Measurements from ENCODE around the gene NDST1.

Gene NDST1

DNA sequence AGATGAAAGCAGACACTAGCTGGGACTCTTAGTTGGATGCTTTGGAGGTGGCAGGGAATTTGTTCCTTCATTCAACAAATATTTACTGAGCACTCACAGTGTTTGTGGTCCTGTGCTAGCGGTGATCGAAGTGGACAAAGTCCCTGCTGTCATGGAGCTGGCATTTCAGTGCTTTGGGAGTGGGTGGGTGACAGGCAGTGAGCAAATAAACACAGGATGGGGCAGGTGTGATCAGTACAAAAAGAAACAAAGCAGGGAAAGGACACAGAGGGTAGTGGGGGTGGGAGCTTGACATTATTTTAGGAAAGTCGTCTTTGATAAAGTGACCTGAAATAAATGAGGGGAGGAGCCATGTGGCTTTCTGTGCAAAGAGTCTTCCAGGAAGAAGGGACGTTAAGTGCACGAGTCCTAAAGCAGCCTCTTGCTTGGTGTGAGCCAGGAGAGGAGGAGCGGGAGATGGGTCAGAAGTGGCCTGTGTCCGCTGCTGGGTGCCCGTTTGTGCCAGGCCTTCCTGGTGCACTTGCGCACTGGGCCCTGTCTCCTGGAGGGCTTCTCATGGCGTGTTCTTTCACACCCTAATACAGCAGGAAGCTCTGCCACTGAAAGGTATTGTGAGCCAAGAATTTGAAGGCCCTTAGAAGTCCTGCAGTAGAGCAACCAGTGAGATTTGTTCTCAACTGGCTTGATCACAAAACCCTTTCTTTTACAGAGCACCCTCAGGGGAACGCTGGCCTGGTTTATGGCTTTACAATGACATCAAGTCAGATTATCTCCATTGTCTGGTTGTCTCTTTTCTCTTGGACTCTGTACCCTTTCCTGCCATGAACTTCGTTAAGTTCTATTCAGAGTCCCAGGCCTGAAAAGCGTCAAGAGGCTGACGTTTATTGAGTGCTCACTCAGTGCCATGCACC lies 14.8 kb downstream of the NDST1 start:
- H3K27ac ChIP-seq (ENCODE audit: low read depth, low read length), result peak overlapping the region; percentile 11
- peaks cover 28 to 38% of the 10 kb centered on the region in 2 donors for H3K4me1 ChIP-seq (ENCODE audit: control insufficient read depth in 1 of 2, insufficient read depth in 2 of 2, low read length in 2 of 2)
- H3K36me3 ChIP-seq (ENCODE audit: control insufficient read depth in 1 of 2, insufficient read depth in 2 of 2, low read length in 2 of 2), result peaks cover 9 to 12% of the 10 kb centered on the region in 2 donors
- no peaks in the 10 kb centered on the region for H3K9me3 ChIP-seq (ENCODE audit: control insufficient read depth in 1 of 2, low read length in 2 of 2)
- no peak overlapping the region for H3K9ac ChIP-seq (ENCODE audit: low read depth in 1 of 2, low read length in 2 of 2)
- no peaks in the 10 kb centered on the region for H3K27me3 ChIP-seq (ENCODE audit: control insufficient read depth in 1 of 2, insufficient read depth in 2 of 2, low read length in 2 of 2)
- no peak overlapping the region for H3K4me3 ChIP-seq (ENCODE audit: low read depth in 1 of 2, low read length in 2 of 2)

DNA sequence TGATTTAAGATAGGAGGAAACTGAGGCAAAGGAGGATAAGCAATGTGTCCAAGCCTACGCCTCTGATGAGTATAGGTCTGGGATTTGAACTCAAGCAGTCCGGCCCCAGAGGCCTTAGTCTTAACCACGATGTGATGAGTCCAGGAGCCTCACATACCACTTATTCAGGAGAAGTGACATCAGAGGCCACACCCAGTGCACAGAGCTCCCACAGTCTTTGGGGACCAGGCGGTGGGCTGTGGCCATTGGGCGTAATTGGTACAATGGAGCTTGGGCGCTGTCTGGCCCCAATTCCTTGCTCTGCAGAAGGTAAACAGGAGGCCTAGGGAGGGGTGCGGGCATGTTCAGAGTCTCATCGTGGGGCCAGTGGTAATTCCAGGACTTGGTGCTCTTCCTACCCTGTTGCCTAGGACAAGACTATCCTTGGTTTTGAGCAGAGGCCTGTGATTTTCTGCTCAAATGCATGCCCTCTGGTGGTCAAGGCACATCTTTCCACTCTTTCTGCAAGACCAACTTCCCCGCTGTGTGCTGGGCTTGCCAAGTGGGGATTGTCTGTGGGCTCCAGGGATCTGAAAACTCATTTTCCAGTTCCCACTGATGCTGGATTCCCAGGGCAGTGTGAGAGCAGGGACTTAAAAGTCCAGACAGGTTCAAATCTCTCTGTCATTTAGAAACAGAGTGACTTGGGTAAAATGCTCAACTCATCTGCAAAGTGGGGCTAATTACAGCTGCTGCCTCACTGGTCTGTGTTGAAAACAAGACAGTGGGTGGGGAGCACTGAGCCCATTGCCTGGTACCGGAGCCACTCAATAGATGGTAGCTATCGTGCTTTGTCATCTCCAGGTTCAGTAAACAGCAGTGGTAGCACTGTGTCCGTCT lies 15.8 kb downstream of the NDST1 start:
- H3K27me3 ChIP-seq (ENCODE audit: control insufficient read depth in 1 of 2, insufficient read depth in 2 of 2, low read length in 2 of 2), result no peaks in the 10 kb centered on the region
- H3K9me3 ChIP-seq (ENCODE audit: control insufficient read depth in 1 of 2, low read length in 2 of 2), result no peaks in the 10 kb centered on the region
- H3K4me1 ChIP-seq (ENCODE audit: control insufficient read depth in 1 of 2, insufficient read depth in 2 of 2, low read length in 2 of 2), result peaks cover 21 to 29% of the 10 kb centered on the region in 2 donors
- H3K36me3 ChIP-seq (ENCODE audit: control insufficient read depth in 1 of 2, insufficient read depth in 2 of 2, low read length in 2 of 2), result peaks cover 9 to 19% of the 10 kb centered on the region in 2 donors
- no peak overlapping the region for H3K27ac ChIP-seq (ENCODE audit: low read depth, low read length)
- no peak overlapping the region for H3K4me3 ChIP-seq (ENCODE audit: low read depth in 1 of 2, low read length in 2 of 2)
- no peak overlapping the region for H3K9ac ChIP-seq (ENCODE audit: low read depth in 1 of 2, low read length in 2 of 2)

DNA sequence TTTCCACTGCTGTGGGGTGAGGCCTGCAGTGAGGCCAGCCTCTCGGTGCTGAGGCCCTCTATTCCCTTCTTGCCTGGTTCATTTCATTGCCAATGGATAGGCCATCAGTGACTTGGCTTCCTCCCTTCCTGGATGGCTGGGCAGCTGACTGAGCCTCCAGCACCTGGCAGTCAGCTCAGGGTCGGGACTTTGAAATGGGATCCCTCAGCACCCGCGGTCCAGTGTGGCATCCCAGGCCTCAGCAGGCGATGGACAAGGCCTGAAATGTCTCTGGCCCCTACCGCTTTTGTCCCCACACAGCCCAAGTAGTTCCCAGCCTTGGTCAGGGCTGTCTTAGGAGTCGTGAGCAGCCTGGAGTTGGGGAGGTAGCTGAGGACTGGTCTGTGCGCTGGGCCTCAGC lies 17.2 kb downstream of the NDST1 start:
- Histone ChIP-seq H3K9ac (ENCODE audit: low read depth in 1 of 2, low read length in 2 of 2) (no peak overlapping the region), H3K4me3 (ENCODE audit: low read depth in 1 of 2, low read length in 2 of 2) (no peak overlapping the region), H3K4me1 (ENCODE audit: control insufficient read depth in 1 of 2, insufficient read depth in 2 of 2, low read length in 2 of 2) (peaks cover 21 to 25% of the 10 kb centered on the region in 2 donors), H3K27ac (ENCODE audit: low read depth, low read length) (no peak overlapping the region), H3K9me3 (ENCODE audit: control insufficient read depth in 1 of 2, low read length in 2 of 2) (no peaks in the 10 kb centered on the region), H3K36me3 (ENCODE audit: control insufficient read depth in 1 of 2, insufficient read depth in 2 of 2, low read length in 2 of 2) (peaks cover 9 to 22% of the 10 kb centered on the region in 2 donors), H3K27me3 (ENCODE audit: control insufficient read depth in 1 of 2, insufficient read depth in 2 of 2, low read length in 2 of 2) (no peaks in the 10 kb centered on the region)

DNA sequence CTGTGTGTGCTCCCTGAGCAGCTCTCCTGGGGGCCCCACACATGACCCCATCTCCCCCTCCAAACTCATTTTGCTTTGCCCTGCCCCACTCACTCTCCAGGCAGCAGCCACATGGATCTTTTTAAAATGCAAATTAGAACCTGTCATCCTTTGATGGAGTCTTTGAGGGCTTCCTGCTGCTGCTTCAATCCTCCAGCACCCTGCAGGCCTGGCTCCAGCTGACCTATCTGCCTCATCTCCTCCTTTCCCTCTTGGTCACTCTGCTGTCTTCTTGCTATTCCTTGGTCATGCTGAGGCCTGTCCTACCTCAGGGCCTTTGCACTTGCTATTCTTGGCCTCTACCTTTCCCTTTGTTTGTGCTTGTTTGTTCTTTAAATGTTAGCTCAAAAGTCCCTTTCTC lies 17.9 kb downstream of the NDST1 start:
- H3K9ac ChIP-seq (ENCODE audit: low read depth in 1 of 2, low read length in 2 of 2), result no peak overlapping the region
- H3K36me3 ChIP-seq (ENCODE audit: control insufficient read depth in 1 of 2, insufficient read depth in 2 of 2, low read length in 2 of 2), result peaks cover 9 to 19% of the 10 kb centered on the region in 2 donors
- H3K4me1 ChIP-seq (ENCODE audit: control insufficient read depth in 1 of 2, insufficient read depth in 2 of 2, low read length in 2 of 2), result peaks cover 21 to 25% of the 10 kb centered on the region in 2 donors

DNA sequence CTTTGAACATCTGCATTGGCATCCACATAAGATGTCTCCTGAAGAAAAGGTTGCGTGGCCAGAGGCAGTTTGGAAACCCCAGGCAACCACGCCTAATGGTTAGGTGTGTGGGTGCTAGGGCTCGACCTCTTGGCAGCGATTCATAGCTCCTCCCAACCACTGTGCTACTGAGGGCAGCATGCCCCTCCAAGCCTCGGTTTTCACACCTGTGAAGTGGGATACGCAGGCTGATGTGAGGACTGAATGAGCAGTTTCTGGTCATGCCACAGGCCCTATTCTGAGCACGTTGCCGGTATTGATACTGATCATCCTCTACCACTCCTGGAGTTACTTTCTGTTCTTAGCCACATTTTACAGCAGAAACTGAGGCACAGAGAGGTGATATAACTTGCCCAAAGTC lies 19.1 kb downstream of the NDST1 start:
- Histone ChIP-seq H3K27ac (ENCODE audit: low read depth, low read length) (no peak overlapping the region), H3K4me1 (ENCODE audit: control insufficient read depth in 1 of 2, insufficient read depth in 2 of 2, low read length in 2 of 2) (peaks cover 18 to 25% of the 10 kb centered on the region in 2 donors), H3K9me3 (ENCODE audit: control insufficient read depth in 1 of 2, low read length in 2 of 2) (no peaks in the 10 kb centered on the region), H3K36me3 (ENCODE audit: control insufficient read depth in 1 of 2, insufficient read depth in 2 of 2, low read length in 2 of 2) (peaks cover 6 to 15% of the 10 kb centered on the region in 2 donors), H3K27me3 (ENCODE audit: control insufficient read depth in 1 of 2, insufficient read depth in 2 of 2, low read length in 2 of 2) (no peaks in the 10 kb centered on the region), H3K9ac (ENCODE audit: low read depth in 1 of 2, low read length in 2 of 2) (no peak overlapping the region), H3K4me3 (ENCODE audit: low read depth in 1 of 2, low read length in 2 of 2) (no peak overlapping the region)

More for the DNA sequence above, 17.9 kb downstream of the NDST1 start:
- Histone ChIP-seq H3K27me3 (ENCODE audit: control insufficient read depth in 1 of 2, insufficient read depth in 2 of 2, low read length in 2 of 2) (no peaks in the 10 kb centered on the region), H3K27ac (ENCODE audit: low read depth, low read length) (no peak overlapping the region), H3K4me3 (ENCODE audit: low read depth in 1 of 2, low read length in 2 of 2) (no peak overlapping the region), H3K9me3 (ENCODE audit: control insufficient read depth in 1 of 2, low read length in 2 of 2) (no peaks in the 10 kb centered on the region)

DNA sequence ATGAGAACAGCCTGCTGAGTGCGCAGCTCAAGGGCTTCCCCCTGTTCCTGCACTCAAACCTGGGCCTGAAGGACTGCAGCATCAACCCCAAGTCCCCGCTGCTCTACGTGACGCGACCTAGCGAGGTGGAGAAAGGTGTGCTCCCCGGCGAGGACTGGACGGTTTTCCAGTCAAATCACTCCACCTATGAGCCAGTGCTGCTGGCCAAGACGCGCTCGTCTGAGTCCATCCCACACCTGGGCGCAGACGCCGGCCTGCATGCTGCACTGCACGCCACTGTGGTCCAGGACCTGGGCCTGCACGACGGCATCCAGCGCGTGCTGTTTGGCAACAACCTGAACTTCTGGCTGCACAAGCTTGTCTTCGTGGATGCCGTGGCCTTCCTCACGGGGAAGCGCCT lies 19.9 kb downstream of the NDST1 start:
- Histone ChIP-seq H3K4me1 (ENCODE audit: control insufficient read depth in 1 of 2, insufficient read depth in 2 of 2, low read length in 2 of 2) (peaks cover 10 to 18% of the 10 kb centered on the region in 2 donors), H3K27me3 (ENCODE audit: control insufficient read depth in 1 of 2, insufficient read depth in 2 of 2, low read length in 2 of 2) (no peaks in the 10 kb centered on the region), H3K27ac (ENCODE audit: low read depth, low read length) (no peak overlapping the region), H3K9me3 (ENCODE audit: control insufficient read depth in 1 of 2, low read length in 2 of 2) (no peaks in the 10 kb centered on the region), H3K4me3 (ENCODE audit: low read depth in 1 of 2, low read length in 2 of 2) (no peak overlapping the region), H3K9ac (ENCODE audit: low read depth in 1 of 2, low read length in 2 of 2) (no peak overlapping the region), H3K36me3 (ENCODE audit: control insufficient read depth in 1 of 2, insufficient read depth in 2 of 2, low read length in 2 of 2) (peaks cover 6 to 18% of the 10 kb centered on the region in 2 donors)

DNA sequence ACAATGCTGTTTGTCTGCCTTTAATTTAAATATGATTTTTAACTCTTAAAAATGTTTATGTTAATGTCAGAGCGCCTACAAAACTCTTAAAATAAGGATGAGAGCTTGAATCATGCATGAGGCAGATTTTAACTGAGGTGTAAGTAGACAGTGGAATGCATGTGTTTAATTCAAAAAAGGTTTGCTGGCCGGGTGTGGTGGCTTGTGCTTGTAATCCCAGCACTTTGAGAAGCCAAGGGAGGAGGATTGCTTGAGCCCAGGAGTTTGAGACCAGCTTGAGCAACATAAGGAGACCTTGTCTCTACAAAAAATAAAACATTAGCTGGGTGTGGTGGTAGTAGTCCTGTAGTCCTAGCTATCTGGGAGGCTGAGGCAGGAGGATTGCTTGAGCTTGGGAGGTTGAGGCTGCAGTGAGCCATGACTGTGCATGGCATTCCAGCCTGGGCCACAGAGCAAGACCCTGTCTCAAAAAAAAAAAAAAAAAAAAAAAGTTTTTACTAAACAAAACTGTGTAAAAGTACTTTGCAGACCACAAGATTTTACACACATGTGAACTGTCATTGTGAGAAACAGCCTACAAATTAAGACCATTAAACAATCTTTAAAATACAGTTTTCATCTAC lies 21.1 kb downstream of the NDST1 start:
- H3K9me3 ChIP-seq (ENCODE audit: control insufficient read depth in 1 of 2, low read length in 2 of 2), result no peaks in the 10 kb centered on the region
- peaks cover 0 to 6% of the 10 kb centered on the region in 2 donors for H3K4me1 ChIP-seq (ENCODE audit: control insufficient read depth in 1 of 2, insufficient read depth in 2 of 2, low read length in 2 of 2)
- no peak overlapping the region for H3K9ac ChIP-seq (ENCODE audit: low read depth in 1 of 2, low read length in 2 of 2)
- no peak overlapping the region for H3K27ac ChIP-seq (ENCODE audit: low read depth, low read length)
- no peak overlapping the region for H3K4me3 ChIP-seq (ENCODE audit: low read depth in 1 of 2, low read length in 2 of 2)
- H3K36me3 ChIP-seq (ENCODE audit: control insufficient read depth in 1 of 2, insufficient read depth in 2 of 2, low read length in 2 of 2), result peaks cover 6 to 25% of the 10 kb centered on the region in 2 donors
- no peaks in the 10 kb centered on the region for H3K27me3 ChIP-seq (ENCODE audit: control insufficient read depth in 1 of 2, insufficient read depth in 2 of 2, low read length in 2 of 2)

DNA sequence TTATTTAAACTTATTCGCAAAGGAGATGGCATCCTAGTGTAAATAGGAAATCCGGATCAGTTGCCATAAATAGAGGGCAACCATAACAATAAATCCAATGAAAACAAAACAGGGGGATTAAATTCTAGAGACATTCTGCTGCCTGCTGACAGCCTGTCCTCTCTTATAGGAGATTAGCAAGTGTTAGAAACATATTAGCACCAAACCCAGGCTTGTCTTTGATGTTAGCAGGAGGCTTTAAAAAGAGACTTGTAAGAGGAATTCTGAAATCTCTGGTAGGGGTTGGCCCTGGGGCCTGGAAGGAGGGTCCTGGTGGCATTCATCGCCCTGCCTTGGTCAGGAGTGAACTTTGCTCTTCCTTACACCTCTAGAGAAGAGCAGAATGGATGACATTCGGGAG lies 21.6 kb downstream of the NDST1 start:
- H3K4me1 ChIP-seq (ENCODE audit: control insufficient read depth in 1 of 2, insufficient read depth in 2 of 2, low read length in 2 of 2), result peaks cover 0 to under 1% of the 10 kb centered on the region in 2 donors
- H3K4me3 ChIP-seq (ENCODE audit: low read depth in 1 of 2, low read length in 2 of 2), result no peak overlapping the region
- H3K9ac ChIP-seq (ENCODE audit: low read depth in 1 of 2, low read length in 2 of 2), result no peak overlapping the region
- H3K27ac ChIP-seq (ENCODE audit: low read depth, low read length), result no peak overlapping the region
- peaks cover 6 to 28% of the 10 kb centered on the region in 2 donors for H3K36me3 ChIP-seq (ENCODE audit: control insufficient read depth in 1 of 2, insufficient read depth in 2 of 2, low read length in 2 of 2)
- no peaks in the 10 kb centered on the region for H3K27me3 ChIP-seq (ENCODE audit: control insufficient read depth in 1 of 2, insufficient read depth in 2 of 2, low read length in 2 of 2)
- no peaks in the 10 kb centered on the region for H3K9me3 ChIP-seq (ENCODE audit: control insufficient read depth in 1 of 2, low read length in 2 of 2)

DNA sequence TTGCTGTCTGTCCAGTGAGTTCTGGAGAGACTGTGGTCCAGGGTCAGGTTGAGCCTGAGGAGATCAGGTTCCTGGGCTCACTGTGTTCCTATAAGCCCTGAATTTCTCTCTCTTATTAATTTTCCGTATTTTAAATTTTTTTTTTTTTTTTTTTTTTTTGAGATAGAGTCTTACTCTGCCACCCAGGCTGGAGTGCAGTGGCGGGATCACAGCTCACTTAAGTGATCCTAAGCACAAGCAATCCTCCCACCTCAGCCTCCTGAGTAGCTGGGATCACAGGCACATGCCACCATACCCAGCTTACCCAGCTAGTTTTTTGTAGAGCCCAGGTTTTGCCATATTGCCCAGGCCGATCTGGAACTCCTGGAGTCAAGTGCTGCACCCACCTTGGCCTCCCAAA lies 22.5 kb downstream of the NDST1 start:
- Histone ChIP-seq H3K4me3 (ENCODE audit: low read depth in 1 of 2, low read length in 2 of 2) (no peak overlapping the region), H3K9me3 (ENCODE audit: control insufficient read depth in 1 of 2, low read length in 2 of 2) (no peaks in the 10 kb centered on the region), H3K27me3 (ENCODE audit: control insufficient read depth in 1 of 2, insufficient read depth in 2 of 2, low read length in 2 of 2) (no peaks in the 10 kb centered on the region), H3K4me1 (ENCODE audit: control insufficient read depth in 1 of 2, insufficient read depth in 2 of 2, low read length in 2 of 2) (no peaks in the 10 kb centered on the region), H3K9ac (ENCODE audit: low read depth in 1 of 2, low read length in 2 of 2) (no peak overlapping the region), H3K36me3 (ENCODE audit: control insufficient read depth in 1 of 2, insufficient read depth in 2 of 2, low read length in 2 of 2) (peaks cover 6 to 37% of the 10 kb centered on the region in 2 donors), H3K27ac (ENCODE audit: low read depth, low read length) (no peak overlapping the region)
